NK-92 (cell line): ENCODE measurements around the gene MRPL33.
"Not testable (repeated sequence)": the region's sequence is repeated elsewhere in the genome, so short reads cannot be mapped to it uniquely, and the experiment has no call there.

Experiments used
- DNase-seq: peaks from one replicate; lab custom pipeline; 2025; ENCODE audit not compliant: unreplicated experiment; lab: John Stamatoyannopoulos, UW

MRPL33 gene

GRCh38 chr2:27741673-27742072 lies 29.8 kb upstream of the MRPL33 start:
- DNase-seq: no peak

- no peak for DNase-seq
These were observed 28.9 kb upstream of the MRPL33 start for GRCh38 chr2:27742571-27742970.

- DNase-seq: not testable (repeated sequence)
These were observed 26.0 kb upstream of the MRPL33 start for GRCh38 chr2:27745494-27745893.

- no peak for DNase-seq
These were observed 25.2 kb upstream of the MRPL33 start for GRCh38 chr2:27746325-27746724.

- no peak for DNase-seq
These were observed 23.6 kb upstream of the MRPL33 start for GRCh38 chr2:27747827-27748352.

GRCh38 chr2:27748803-27749554 lies 22.5 kb upstream of the MRPL33 start:
- not testable (repeated sequence) for DNase-seq

- no peak for DNase-seq
These were observed 20.1 kb upstream of the MRPL33 start for GRCh38 chr2:27751377-27751776.

GRCh38 chr2:27752551-27753237 lies 18.8 kb upstream of the MRPL33 start:
- DNase-seq: no peak

- DNase-seq: no peak
These were observed 17.4 kb upstream of the MRPL33 start for GRCh38 chr2:27754138-27754588.

- DNase-seq: no peak
These were observed 16.7 kb upstream of the MRPL33 start for GRCh38 chr2:27754831-27755230.

- no peak for DNase-seq
These were observed 15.4 kb upstream of the MRPL33 start for GRCh38 chr2:27756091-27756490.

- DNase-seq: no peak
These were observed 14.7 kb upstream of the MRPL33 start for GRCh38 chr2:27756544-27757498.

- no peak for DNase-seq
These were observed 8.3 kb upstream of the MRPL33 start for GRCh38 chr2:27762951-27763906.

- DNase-seq: no peak
These were observed 7.6 kb upstream of the MRPL33 start for GRCh38 chr2:27763907-27764267.

GRCh38 chr2:27764526-27764925 lies 7.0 kb upstream of the MRPL33 start:
- DNase-seq: not testable (repeated sequence)

GRCh38 chr2:27765621-27766286 lies 5.8 kb upstream of the MRPL33 start:
- no peak for DNase-seq

GRCh38 chr2:27766287-27766661 lies 5.2 kb upstream of the MRPL33 start:
- DNase-seq: no peak

GRCh38 chr2:27771202-27771547 lies 344 bp upstream of the MRPL33 start:
- no peak for DNase-seq

- no peak for DNase-seq
These were observed 1.3 kb downstream of the MRPL33 start for GRCh38 chr2:27772804-27773203.

GRCh38 chr2:27773959-27774358 lies 2.4 kb downstream of the MRPL33 start:
- DNase-seq: no peak
